GM13976 (cell line): ENCODE measurements around the gene METTL3.
"Not testable (repeated sequence)": the region's sequence is repeated elsewhere in the genome, so short reads cannot be mapped to it uniquely, and the experiment has no call there.

Source experiments
- DNase-seq: peaks from one replicate; pipeline ENCODE4 v3.0.0; 2012; ENCODE audit warnings: low spot score
- CTCF ChIP-seq: IDR thresholded peaks from 2 replicates; pipeline ENCODE4 v1.5.1; 2012; ENCODE audit warnings: borderline replicate concordance, mild to moderate bottlenecking; ENCODE audit not compliant: insufficient read depth; ENCODE audit errors: extremely low read depth, missing control alignments, control extremely low read depth
- in situ Hi-C: fragments of 300-500 bp; cut with MboI; formaldehyde crosslinking; loops from one replicate; pipeline ENCODE4 v1.12.0; 2022; ENCODE audit warnings: low sequenced_read_pairs, mixed read lengths, inconsistent platforms; ENCODE audit not compliant: unreplicated experiment

Gene METTL3

DNA sequence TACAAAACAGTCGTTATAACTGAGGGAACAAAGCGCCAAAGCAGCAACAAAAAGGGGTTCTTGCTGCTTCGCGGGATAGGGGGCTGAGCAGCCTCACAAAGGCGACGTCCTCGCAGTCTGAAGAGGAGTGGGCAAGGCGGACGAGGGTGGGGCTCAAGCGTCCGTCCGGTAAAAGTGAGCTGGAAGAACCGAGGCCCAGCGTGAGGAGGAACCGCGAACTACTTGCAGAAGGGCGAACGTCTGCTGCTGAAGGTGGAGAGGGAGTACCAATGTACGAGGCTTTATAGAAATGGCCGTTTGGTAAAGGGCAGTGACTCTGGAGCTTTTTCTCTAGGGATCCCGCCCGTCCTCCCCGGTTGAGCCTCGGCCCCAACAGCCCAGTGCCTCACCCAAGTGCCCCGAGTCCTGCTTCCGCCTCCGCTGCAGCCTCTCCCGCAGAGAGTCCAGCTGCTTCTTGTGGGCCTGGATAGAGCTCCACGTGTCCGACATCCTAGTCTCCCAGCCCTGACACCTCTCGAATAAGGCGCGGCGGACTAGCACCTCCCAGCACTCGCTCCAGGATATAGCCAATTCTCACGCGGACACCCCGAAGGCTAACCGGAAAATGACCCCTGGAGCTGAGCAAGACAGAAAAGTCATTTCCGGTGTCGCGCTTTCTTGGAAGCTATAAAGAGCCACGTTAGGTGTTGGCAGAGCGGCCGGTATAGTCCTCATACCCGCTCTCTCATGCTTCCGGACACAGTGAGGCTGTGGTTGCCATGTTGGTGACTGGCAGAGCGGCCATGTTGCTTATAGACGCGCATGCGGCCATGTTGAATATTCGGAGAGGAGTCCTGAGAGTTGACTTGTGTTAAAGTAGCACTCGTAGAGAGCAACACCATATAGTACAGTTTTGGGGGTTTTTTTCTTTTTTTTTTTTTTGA, at the start of gene METTL3:
Gene METTL3, minus strand, starts transcription at position 606 of the 923 bp plus-strand sequence. Its CDS starts 117 bp downstream, at position 489.
- no peak for TF ChIP-seq CTCF
- in situ Hi-C loops, result no loop called here
- peak; percentile 91 for DNase-seq

GRCh38 chr14:21558703-21559170, 47.6 kb upstream of the METTL3 start:
- TF ChIP-seq CTCF, result no peak
- DNase-seq, result no peak
- in situ Hi-C loops, result no loop called here

GRCh38 chr14:21557084-21557901, 46.2 kb upstream of the METTL3 start:
- in situ Hi-C loops, result no loop called here
- TF ChIP-seq CTCF, result peak; percentile 45
- peak; percentile 68 for DNase-seq

DNA sequence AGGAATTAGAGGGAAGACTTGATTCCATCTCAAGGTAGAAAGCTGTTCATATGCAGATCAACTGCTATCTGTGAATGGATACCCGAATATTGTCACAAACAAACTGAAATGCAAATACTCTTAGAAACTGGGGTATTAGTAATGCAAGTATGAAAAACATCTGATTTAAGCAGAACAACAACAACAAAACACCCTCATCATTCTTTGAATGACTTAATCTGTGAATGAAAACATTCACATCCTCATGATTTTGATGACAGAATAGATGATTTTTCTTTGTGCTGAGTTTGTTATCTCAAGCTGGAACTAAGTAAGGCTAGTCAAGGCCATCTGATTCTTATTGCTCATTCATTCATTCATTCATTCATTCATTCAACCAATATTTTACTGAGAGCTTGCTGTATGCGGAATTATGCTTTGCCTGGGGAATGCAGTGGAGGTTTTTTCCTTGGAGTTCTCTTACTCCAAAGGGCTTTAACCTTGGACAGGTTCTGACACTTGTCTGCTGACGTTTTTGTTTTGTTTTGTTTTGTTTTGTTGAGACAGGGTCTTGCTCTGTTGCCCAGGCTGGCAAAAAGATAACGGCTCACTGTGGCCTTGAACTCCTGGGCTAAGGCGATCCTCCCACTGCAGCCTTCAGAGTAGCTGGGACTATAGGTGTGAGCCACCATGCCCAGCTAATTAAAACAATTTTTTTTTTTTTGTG, 45.4 kb upstream of the METTL3 start:
- no peak for DNase-seq
- in situ Hi-C loops, result no loop called here

GRCh38 chr14:21553266-21553665, 42.1 kb upstream of the METTL3 start:
- in situ Hi-C loops, result no loop called here
- TF ChIP-seq CTCF, result no peak
- no peak for DNase-seq

More for the DNA sequence above, 45.4 kb upstream of the METTL3 start:
- no peak for TF ChIP-seq CTCF

- DNase-seq, in situ Hi-C loops: not testable (repeated sequence)
These were observed 33.4 kb upstream of the METTL3 start for GRCh38 chr14:21544588-21544987.
